Endothelial cell (in vitro differentiated cells): ENCODE data around the gene FAM210B. TPM values are rescaled to one million over a fixed set of nuclear protein-coding genes. Genes with fewer than 3 reads are reported as not detected.
A peak's percentile ranks its signal among the peaks of the same experiment; 100 is the strongest.
"Not testable (repeated sequence)": the region's sequence is repeated elsewhere in the genome, so short reads cannot be mapped to it uniquely, and the experiment has no call there.

Source experiments
- DNase-seq: peaks from one replicate; pipeline ENCODE4 v3.0.0; 2021; ENCODE audit warnings: low spot score
- H3K27ac Mint-ChIP-seq: one replicate; pipeline ENCODE4 v1.8.0; 2021; ENCODE audit warnings: mixed read lengths, inconsistent platforms; ENCODE audit not compliant: unreplicated experiment
- H3K27me3 Mint-ChIP-seq: one replicate; pipeline ENCODE4 v1.8.0; 2021; ENCODE audit warnings: mild to moderate bottlenecking, moderate library complexity, mixed read lengths, inconsistent platforms; ENCODE audit not compliant: unreplicated experiment
- H3K36me3 Mint-ChIP-seq: one replicate; pipeline ENCODE4 v1.8.0; 2021; ENCODE audit warnings: mild to moderate bottlenecking, low read depth, mixed read lengths, inconsistent platforms; ENCODE audit not compliant: unreplicated experiment
- H3K4me1 Mint-ChIP-seq: one replicate; pipeline ENCODE4 v1.8.0; 2021; ENCODE audit warnings: mild to moderate bottlenecking, mixed read lengths, inconsistent platforms; ENCODE audit not compliant: unreplicated experiment
- H3K4me3 Mint-ChIP-seq: one replicate; pipeline ENCODE4 v1.8.0; 2021; ENCODE audit warnings: mild to moderate bottlenecking, mixed read lengths, inconsistent platforms; ENCODE audit not compliant: unreplicated experiment
- H3K9me3 Mint-ChIP-seq: one replicate; pipeline ENCODE4 v1.8.0; 2021; ENCODE audit warnings: mixed read lengths, inconsistent platforms; ENCODE audit not compliant: unreplicated experiment
- CTCF ChIP-seq: fragments of 200-600 bp; sonication (generic); IDR thresholded peaks from one replicate; pipeline ENCODE4 v1.5.0; 2021; ENCODE audit warnings: antibody characterized with exemption; ENCODE audit not compliant: unreplicated experiment
- total RNA-seq: library from RNA; stranded (reverse); fragmentation: NEBNext Ultra II Directional; extraction: Animal tissue kit (Norgen Biotek cat#: 25700); gene quantifications from one replicate; pipeline ENCODE4 v1.2.1, GENCODE V29; 2021; ENCODE audit not compliant: unreplicated experiment

The FAM210B gene
- total RNA-seq, 1 donor from 2014 or later: 20.1 TPM

- peaks cover 43% of the 10 kb centered on the region for H3K36me3 Mint-ChIP-seq
Observed at GRCh38 chr20:56400001-56400640, 41.3 kb downstream of the FAM210B start.

GRCh38 chr20:56403465-56403864 lies 44.7 kb downstream of the FAM210B start:
- Mint-ChIP-seq H3K27me3 (no peaks in the 10 kb centered on the region), H3K9me3 (no peaks in the 10 kb centered on the region), H3K27ac (no peak overlapping the region), H3K4me1 (peaks cover under 1% of the 10 kb centered on the region), H3K36me3 (peaks cover 37% of the 10 kb centered on the region), H3K4me3 (no peak overlapping the region)
- TF ChIP-seq CTCF: no peak
- DNase-seq: no peak

More at GRCh38 chr20:56400001-56400640, 41.3 kb downstream of the FAM210B start:
- no peaks in the 10 kb centered on the region for H3K9me3 Mint-ChIP-seq
- TF ChIP-seq CTCF: peak; percentile 85
- no peak overlapping the region for H3K4me3 Mint-ChIP-seq
- H3K4me1 Mint-ChIP-seq: no peaks in the 10 kb centered on the region
- H3K27me3 Mint-ChIP-seq: no peaks in the 10 kb centered on the region
- H3K27ac Mint-ChIP-seq: no peak overlapping the region
- peak; percentile 65 for DNase-seq

- H3K4me1 Mint-ChIP-seq: not testable (repeated sequence)
- peaks cover 22% of the 10 kb centered on the region for H3K36me3 Mint-ChIP-seq
Observed at GRCh38 chr20:56405356-56405755, 46.6 kb downstream of the FAM210B start.

GRCh38 chr20:56406910-56407309 lies 48.1 kb downstream of the FAM210B start:
- peaks cover 18% of the 10 kb centered on the region for H3K36me3 Mint-ChIP-seq
- no peaks in the 10 kb centered on the region for H3K9me3 Mint-ChIP-seq
- peaks cover 12% of the 10 kb centered on the region for H3K4me1 Mint-ChIP-seq
- H3K27ac Mint-ChIP-seq: no peak overlapping the region
- no peak overlapping the region for H3K4me3 Mint-ChIP-seq
- DNase-seq: no peak
- TF ChIP-seq CTCF: no peak
- H3K27me3 Mint-ChIP-seq: no peaks in the 10 kb centered on the region

More at GRCh38 chr20:56405356-56405755, 46.6 kb downstream of the FAM210B start:
- not testable (repeated sequence) for H3K27me3 Mint-ChIP-seq, H3K4me3 Mint-ChIP-seq, DNase-seq, H3K9me3 Mint-ChIP-seq, H3K27ac Mint-ChIP-seq

GRCh38 chr20:56409521-56409920 lies 50.7 kb downstream of the FAM210B start:
- TF ChIP-seq CTCF: no peak
- DNase-seq: no peak
- H3K36me3 Mint-ChIP-seq: peaks cover 2% of the 10 kb centered on the region
- no peak overlapping the region for H3K4me3 Mint-ChIP-seq
- no peaks in the 10 kb centered on the region for H3K9me3 Mint-ChIP-seq
- H3K4me1 Mint-ChIP-seq: peaks cover 12% of the 10 kb centered on the region
- no peaks in the 10 kb centered on the region for H3K27me3 Mint-ChIP-seq
- H3K27ac Mint-ChIP-seq: no peak overlapping the region
